Epithelial cell of prostate (primary cell): Measurements from ENCODE around the gene EIF3A.
"Not testable (repeated sequence)": the region's sequence is repeated elsewhere in the genome, so short reads cannot be mapped to it uniquely, and the experiment has no call there.

Experiments
- DNase-seq: peaks from one replicate; pipeline ENCODE4 v3.0.0-alpha.2; 2011; ENCODE audit warnings: low read depth, low spot score
- H3K27ac ChIP-seq: fragments of 450-650 bp; 2 replicates; pipeline ENCODE4 v1.5.1; 2017; ENCODE audit warnings: mild to moderate bottlenecking

EIF3A gene

DNA sequence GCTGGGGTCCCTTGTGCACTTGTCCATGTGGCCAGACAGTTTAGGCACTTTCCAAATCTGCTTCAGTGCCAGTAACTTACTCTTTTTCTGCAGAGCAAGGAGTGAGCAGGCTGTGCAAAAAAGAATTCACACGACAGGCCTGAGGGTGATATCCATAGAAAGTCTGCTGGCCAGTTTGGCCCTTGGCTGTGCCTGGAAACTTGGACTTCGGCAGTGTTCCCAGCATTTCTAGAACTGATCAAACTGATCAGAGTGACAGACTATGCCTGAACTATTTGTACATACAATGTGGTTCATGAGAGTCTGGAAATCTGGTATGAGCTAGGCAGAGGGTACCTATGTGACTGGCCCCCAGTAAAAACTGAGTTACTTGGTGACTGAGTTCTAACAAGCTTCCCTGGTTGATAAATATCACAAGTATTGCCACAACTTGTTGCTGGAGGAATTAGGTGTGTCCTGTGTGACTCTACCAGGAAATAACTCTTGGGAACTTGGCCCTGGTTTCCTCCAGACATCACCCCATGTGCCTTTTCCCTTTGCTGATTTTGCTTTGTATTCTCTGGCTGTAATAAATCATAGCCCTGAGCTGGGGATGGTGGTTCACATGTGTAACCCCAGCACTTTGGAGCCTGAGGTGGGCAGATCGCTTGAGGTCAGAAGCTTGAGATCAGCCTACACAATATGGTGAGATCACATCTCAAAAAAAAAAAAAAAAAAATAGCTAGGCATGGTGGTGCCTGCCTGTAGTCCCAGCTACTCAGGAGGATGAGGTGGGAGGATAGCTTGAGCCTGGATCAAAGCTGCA, 20.0 kb upstream of the EIF3A start:
- peak; percentile 93 for DNase-seq
- peak overlapping the region; percentile 95 for H3K27ac ChIP-seq

DNA sequence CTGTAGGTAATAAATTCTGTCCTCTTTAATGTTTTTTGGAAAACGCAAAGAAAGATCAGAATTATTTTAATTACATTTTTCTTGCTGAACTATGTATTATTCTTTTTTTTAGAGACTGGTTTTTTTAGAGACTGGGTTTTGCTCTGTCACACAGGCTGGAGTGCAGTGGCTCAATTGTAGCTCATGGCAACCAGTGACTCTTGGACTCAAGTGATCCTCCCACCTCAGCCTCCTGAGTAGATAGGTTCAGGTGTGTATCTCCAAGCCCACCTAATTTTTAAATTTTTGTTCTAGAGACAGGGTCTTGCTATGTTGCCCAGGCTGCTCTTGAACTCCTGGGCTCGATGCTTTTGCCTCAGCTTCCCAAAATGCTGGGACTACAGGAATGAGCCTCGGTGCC, 18.0 kb upstream of the EIF3A start:
- H3K27ac ChIP-seq: no peak overlapping the region
- no peak for DNase-seq

DNA sequence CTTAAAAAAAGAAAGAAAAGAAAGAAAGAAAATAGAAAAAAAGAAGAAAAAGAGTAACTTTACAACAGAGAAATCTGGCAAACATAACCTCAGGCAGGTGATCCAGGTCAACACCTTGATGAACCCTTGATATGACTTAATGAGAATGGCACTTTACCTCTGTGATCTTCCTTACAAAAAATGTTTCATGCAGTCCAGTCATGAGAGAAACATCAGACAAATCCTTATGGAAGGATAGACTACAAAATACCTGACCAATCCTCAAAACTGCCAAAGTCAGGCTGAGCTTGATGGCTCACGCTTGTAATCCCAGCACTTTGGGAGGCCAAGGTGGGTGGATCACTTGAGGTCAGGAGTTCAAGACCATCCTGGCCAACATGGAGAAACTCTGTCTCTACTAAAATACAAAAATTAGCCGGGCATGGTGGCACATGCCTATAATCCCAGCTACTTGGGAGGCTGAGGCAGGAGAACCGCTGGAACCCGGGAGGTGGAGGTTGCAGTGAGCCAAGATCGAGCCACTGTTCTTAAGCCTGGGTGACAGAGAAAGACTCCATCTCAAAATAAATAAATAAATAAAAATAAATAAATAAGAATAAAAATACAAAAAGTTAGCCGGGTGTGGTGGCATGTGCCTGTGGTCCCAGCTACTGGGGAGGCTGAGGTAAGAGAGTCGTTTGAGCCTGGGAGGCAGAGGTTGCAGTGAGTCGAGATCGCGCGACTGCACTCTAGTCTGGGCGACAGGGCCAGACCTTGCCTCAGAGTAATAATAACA, 16.2 kb upstream of the EIF3A start:
- DNase-seq: not testable (repeated sequence)
- peak overlapping the region; percentile 35 for H3K27ac ChIP-seq

DNA sequence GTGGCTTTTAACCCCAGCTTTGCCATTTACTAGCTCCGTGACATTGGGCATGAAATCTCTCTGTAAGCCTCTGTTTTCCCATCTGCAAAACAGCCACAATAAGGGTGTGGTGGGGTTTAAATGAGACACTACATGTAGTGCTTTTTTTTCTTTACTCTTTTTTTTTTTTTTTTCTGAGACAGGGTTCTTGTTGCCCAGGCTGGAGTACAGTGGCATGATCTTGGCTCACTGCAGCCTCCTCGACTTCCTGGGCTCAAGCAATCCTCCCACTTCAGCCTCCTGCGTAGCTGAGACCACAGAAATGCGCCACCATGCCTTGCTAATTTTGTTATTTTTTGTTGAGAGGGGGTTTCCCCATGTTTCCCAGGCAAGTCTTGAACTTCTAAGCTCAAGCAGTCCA, 15.0 kb upstream of the EIF3A start:
- no peak overlapping the region for H3K27ac ChIP-seq
- no peak for DNase-seq

DNA sequence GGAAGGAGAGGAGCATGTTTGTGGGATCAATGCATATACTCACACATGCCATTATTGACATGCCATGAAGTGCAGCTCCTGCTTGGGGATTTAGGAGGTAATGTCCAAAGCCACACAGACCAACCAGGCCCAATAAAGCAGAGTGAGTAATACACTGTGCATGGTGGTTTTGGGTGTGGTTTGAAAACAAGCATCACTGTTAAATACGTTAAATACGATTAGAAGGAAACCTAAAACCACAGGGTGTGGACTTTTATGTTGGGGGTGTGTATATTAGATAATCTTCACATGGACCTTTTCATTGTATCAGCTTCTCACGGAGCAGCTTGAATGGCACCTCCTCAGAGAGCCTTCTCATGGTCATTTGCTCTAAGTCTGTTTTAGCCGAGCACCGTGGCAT, 10.4 kb upstream of the EIF3A start:
- DNase-seq: peak; percentile 93
- peak overlapping the region; percentile 49 for H3K27ac ChIP-seq

DNA sequence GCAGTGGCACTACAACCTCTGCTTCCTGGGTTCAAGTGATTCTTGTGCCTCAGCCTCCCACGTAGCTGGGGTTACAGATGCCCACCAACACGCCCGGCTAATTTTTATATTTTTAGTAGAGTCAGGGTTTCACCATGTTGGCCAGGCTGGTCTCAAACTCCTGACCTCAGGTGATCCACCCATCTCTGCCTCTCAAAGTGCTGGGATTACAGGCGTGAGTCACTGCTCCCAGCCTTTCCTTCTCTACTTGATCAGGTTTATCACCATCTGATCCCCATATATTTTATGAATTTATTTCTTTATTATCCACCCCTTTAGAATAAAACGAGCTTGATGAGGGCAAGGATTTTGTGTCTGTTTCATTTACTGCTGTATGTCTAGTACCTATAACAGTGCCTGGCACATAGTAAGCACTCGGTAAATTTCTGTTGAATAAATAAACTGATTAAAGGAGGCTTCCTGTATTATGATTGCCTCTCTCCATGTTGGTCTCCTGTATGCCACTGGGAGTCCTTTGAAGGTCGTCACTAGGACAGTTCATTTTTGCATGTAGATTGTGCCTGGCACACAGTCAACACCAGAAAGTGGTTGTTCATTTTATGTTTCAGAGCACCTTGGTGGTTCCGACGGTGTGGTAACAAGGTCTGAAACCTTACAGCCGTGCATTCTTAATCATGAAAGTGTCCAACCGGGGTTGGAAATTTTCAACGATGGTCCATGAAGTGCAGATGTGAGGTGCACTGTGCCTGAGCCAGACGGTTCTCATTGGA, 9.6 kb upstream of the EIF3A start:
- no peak for DNase-seq
- H3K27ac ChIP-seq: peak overlapping the region; percentile 49

DNA sequence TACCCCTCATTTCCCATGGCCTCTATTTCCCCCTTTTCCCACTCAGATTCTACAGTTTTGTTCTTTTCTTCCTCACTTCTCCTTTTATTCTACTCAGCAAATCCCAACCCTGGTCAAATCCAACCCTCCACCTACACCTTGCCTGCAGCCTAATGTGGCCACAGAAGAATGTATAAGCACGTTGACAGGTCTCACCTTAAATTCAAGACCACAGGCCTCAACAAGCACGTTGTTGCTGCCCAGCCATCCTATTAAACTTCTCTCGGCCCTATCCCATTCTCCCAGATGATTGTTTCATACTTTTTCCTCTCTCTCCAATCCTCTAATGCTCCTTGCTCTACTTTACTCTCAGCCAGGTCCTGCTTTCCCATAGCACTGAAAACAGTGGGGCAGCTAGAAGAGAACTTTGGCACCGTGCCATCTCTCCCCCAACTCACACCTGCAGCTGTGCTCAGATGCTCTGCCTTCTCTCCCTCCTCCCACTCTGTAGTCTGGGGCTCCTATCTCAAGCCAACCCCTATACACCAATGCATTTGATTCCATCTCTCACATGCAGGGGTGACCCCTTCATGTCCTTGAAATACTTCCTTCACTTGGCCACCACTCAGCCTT, 6.8 kb upstream of the EIF3A start:
- DNase-seq: no peak
- H3K27ac ChIP-seq: no peak overlapping the region

DNA sequence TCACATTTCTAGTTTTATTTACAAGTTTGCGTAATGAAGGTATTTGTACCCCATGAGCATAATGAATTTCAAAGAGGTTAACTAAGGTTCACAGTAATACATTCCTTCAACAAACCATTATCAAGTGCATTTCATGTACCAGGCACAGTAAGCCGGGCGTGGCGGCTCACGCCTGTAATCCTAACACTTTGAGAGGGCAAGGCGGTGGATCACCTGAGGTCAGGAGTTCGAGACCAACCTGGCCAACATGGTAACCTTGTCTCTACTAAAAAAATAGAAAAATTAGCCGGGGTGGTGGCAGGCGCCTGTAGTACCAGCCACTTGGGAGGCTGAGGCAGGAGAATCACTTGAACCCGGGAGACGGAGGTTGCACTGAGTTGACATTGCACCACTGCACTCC, 4.3 kb upstream of the EIF3A start:
- DNase-seq: no peak
- no peak overlapping the region for H3K27ac ChIP-seq

DNA sequence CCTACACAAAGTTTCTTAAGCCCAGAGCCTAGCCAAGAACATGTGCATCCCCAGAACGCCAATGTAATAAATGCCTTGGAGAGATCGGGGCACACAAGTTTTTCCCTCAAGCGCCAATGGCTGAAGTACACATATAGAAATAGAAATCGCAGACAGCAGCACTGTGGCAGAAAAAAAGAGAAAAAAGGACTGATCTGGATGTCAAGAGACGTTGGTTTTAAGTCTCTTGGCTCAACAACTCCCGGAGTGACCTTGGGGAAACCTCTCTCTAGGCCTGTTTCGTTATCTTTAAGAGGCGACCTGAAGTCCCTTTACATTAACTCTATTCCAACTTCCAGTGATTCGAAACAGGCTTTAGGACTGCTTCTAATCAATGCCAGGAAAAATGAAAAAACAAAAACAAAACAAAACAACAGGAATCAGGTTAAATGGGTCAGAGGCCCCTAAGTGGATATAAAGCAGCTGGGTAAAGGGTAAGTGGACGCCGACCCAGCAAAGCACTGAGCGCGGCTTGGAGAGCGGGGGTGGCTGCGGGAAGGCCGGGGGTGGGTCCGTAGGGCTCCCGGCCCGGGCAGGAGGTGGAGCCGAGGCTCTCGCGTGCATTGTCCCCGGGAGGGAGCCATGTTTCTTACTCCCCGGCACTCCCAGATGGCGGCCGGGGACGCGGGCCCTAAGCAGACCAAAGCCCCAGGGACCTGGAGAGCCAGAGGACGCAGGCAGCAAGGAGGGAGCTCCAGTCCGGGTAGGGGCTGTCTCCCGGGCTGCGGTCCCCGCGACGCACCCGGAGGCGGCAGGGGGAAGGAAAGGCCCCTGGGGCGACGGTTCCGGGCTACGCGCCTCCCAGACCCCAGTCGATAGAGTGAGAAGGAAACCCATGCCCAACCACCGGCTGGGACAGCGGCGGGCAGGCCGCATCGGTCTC, 757 bp downstream of the EIF3A start:
- no peak for DNase-seq
- peak overlapping the region; percentile 92 for H3K27ac ChIP-seq

DNA sequence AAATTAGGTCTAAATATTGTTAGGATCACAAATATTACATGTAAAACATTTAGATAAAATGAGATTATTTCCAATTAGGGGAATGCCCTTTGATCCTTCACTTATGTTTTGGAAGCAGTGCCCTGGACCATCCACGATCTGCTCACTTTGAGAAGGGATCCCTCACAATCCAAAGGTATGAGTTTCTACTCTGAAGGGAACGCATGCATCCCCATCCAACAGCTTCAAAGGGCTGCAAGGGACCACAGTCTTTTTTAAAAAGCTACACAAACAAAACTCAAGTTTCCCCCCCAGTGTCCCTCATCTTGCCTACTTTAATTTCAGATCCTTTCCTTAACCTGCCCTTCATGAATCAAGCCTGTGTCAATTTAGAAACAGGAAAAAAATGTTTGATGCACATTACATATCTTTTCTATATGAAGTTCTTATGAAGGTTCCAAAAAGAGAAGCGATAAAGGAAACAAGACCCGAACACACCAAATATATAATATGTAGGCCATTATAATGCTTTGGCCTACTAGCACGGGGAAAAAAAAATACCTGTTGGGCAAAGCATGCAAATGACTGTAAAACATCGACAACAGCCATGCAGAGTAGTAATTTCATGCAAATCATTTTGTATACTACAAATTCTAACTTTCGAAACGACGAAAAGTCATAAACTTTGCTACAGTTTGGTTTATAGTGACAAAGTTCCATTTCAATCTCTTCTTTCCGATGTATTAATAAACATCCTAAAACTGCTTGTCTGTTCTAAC, 2.0 kb downstream of the EIF3A start:
- no peak for DNase-seq

DNA sequence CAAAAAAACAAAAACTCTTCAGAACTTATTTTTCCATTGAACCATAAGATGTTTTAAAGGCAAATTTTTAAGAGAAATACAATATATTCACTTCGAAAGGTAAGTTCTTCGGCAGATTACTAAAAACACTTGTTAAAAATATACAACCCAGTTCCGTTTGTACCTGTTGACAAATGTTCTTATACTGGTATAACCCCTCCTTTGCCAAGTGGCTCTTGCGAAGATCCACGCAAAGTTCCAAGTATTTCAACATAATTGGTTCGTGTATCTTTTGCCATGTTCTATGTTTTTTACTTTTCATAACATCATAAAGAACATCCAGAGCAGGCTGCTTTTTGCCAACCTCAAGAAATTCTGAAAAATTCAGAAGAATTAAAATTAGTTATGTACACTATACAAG, 7.0 kb downstream of the EIF3A start:
- no peak for DNase-seq
- peak overlapping the region; percentile 2 for H3K27ac ChIP-seq

More for the DNA sequence above, 2.0 kb downstream of the EIF3A start:
- peak overlapping the region; percentile 92 for H3K27ac ChIP-seq

DNA sequence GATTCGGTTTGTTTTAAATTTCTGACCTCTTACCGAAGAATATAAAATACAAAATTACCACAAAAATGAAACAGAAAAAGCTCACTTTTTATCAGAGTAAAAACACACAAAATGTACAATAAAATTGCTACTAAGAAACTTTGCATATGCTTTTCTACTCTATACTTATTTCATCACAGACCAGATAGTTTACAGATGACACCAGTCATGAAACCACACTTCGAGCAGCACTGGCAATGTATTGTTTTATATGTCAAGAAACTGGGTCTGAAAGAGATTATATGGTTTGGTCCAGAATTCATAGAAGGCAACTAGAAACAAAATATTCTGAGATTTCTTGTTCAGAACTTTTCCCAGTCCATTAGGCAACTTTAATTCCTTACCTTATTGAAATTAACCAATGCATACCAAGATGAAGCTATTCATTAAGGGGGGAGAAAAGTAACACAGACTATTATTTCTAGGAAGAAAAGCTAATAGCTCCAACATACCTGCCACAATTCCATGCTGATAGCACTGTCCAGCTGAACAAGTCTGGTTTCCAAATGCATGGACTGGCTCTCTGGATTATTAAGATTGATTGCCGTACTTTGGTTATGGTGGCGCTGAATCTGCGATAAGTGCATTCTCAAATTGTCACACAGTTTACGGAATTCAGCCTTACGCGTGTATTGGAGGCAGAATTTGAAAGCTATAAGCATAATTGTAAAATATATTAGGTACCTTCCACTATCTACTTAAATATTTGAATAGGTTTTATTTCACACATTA, 10.0 kb downstream of the EIF3A start:
- no peak for DNase-seq

DNA sequence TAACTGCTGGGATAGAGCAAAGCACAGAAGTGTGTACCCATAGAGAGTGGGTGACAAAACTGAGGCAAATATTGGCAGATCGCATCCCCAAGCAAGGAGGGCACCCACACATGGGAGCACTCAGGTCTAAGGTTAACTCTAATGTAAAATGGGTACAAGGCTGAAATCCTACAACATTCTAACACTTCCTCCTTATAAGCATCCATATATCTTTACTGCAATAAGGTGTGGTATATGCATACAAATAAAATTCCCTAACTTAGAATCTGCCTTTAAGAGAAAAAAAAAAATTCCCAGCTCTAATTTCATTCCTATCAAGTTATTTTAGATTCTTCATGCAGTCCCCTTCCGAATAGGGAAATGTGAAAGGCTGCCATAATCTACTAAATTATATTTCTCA, 18.7 kb downstream of the EIF3A start:
- no peak overlapping the region for H3K27ac ChIP-seq
- no peak for DNase-seq

More for the DNA sequence above, 10.0 kb downstream of the EIF3A start:
- H3K27ac ChIP-seq: no peak overlapping the region

DNA sequence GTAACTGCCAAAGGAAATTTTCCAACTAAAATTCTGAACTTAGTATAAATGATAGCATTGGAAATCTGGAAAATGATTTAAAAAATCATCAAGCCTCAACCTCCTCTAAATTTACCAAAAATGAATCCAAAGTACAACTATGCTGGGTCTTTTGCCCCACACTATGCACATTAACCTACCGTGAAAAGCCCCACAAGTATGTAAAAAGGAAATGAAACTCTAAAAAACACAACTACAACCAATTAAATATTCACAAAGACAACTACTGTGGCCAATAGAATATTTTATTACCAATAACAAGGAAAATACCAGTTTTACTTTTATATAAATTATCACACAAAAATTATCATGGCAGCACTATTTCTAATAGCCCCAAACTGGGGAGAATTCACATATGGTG, 19.3 kb downstream of the EIF3A start:
- H3K27ac ChIP-seq: no peak overlapping the region
- DNase-seq: no peak

DNA sequence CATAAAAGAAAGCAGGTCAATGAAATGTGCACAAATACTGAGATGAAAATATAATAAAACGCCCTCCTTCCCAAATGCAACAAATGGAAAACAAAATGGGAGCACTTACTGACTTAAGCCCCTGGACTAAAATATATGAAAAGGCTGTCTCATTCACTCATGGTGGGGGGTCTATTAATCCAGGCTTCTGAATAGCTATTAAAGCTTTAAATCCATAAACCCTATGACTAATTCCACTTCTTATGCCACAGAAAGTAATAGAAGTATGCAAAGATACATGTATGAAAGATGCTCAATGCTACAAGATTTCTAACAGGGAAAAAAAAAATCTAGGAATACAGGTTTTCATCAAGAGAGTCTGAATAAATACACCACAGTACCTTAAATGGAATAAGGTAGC, 20.5 kb downstream of the EIF3A start:
- H3K27ac ChIP-seq: no peak overlapping the region
- no peak for DNase-seq

DNA sequence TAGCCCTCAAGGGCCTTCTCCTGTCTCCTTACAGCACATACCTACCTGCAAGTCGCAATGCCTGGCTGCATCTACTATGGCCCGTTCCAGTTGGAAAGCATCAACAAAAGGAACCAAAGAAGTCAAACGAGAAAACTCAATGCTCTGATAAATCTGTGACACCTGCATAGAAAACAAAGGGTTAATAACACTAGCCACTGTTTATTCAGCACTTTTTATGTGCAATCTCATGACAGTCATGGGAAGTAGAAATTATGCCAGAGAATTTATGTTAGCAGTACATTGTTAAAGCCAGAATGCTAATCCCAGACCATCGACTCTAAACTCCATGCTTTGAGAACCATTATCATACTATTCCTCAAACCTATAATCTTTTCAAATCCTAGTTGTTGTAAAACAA, 21.1 kb downstream of the EIF3A start:
- H3K27ac ChIP-seq: no peak overlapping the region
- DNase-seq: no peak

DNA sequence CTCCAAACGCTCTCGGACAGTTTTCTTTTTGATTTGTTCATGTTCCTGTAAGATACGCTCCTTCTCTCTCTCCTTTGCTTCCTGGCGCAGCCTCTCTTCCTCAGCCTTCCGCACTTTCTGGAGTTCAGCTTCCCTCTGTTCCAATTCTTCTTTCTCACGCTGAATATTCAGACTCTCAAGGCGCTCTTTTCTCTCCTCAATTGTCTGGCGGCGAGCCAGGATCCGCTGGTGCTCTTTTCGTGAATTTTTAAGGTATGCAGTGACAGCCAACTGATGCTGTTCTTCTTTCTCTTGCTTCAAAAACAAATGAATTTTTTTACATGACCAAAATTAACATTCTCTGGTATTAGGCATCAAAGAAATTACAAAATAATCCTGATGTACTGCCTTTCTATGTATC, 22.6 kb downstream of the EIF3A start:
- DNase-seq: no peak
- H3K27ac ChIP-seq: no peak overlapping the region

DNA sequence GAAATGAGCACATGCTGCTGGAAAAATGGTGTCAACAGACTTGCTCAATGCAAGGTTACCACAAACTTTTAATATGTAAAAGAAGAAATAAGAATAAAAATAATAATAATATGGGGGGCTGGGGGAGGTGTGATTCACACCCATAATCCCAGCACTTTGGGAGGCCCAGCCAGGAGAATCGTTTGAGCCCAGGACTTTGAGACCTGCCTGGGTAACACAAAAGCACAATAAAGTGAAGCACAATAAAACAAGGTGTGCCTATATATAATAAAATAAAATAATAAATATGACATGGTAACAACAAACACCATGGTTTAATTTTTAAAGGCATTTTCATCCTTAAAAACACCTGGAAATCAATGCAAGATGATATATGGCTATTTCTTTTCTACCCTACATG, 25.1 kb downstream of the EIF3A start:
- DNase-seq: no peak

More for the DNA sequence above, 25.1 kb downstream of the EIF3A start:
- H3K27ac ChIP-seq: no peak overlapping the region
